GM21423 (cell line): ENCODE data around the gene PRRX1.

ENCODE experiments used
- ATAC-seq: cut with Tn5 transposase; IDR thresholded peaks from one replicate; pipeline ENCODE4 v1.9.1; 2021; ENCODE audit warnings: mild to moderate bottlenecking, moderate library complexity; ENCODE audit not compliant: unreplicated experiment

Gene PRRX1

GRCh38 chr1:170755795-170756194 is 91.9 kb downstream of the PRRX1 start:
- ATAC-seq: no peak

GRCh38 chr1:170758992-170759391 is 95.1 kb downstream of the PRRX1 start:
- no peak for ATAC-seq

GRCh38 chr1:170765279-170765678 is 101.3 kb downstream of the PRRX1 start:
- no peak for ATAC-seq

- no peak for ATAC-seq
Measured at GRCh38 chr1:170765712-170766330, 101.9 kb downstream of the PRRX1 start.

- ATAC-seq: no peak
Measured at GRCh38 chr1:170768929-170769328, 105.0 kb downstream of the PRRX1 start.

GRCh38 chr1:170769691-170770090 is 105.8 kb downstream of the PRRX1 start:
- ATAC-seq: no peak

GRCh38 chr1:170770254-170770653 is 106.3 kb downstream of the PRRX1 start:
- ATAC-seq: no peak

- ATAC-seq: no peak
Measured at GRCh38 chr1:170776252-170776651, 112.3 kb downstream of the PRRX1 start.

GRCh38 chr1:170776777-170777176 is 112.8 kb downstream of the PRRX1 start:
- no peak for ATAC-seq
